Stimulated activated CD8-positive, alpha-beta memory T cell treated with anti-CD3 and anti-CD28 coated beads, Interleukin-7, amount 100 ng/mL, for 1 hour (primary cell): Measurements from ENCODE around the gene RAP1A.

Source experiments
- DNase-seq, 2 donors: peaks; one replicate each; pipeline ENCODE4 v3.0.0-alpha.2; 2020; ENCODE audit warnings: low read depth in 2 of 2

RAP1A gene

GRCh38 chr1:111756124-111756513, 136.5 kb downstream of the RAP1A start:
- no peak for DNase-seq

- no peak for DNase-seq
Observed at GRCh38 chr1:111758373-111758772, 138.8 kb downstream of the RAP1A start.

GRCh38 chr1:111761717-111762116, 142.1 kb downstream of the RAP1A start:
- DNase-seq: no peak

GRCh38 chr1:111762332-111762731, 142.7 kb downstream of the RAP1A start:
- no peak for DNase-seq
